NCI-H1048 (cell line): ENCODE results near the gene PALLD.

ENCODE experiments used
- DNase-seq: peaks from one replicate; lab custom pipeline; 2025; lab: John Stamatoyannopoulos, UW

The PALLD gene

DNA sequence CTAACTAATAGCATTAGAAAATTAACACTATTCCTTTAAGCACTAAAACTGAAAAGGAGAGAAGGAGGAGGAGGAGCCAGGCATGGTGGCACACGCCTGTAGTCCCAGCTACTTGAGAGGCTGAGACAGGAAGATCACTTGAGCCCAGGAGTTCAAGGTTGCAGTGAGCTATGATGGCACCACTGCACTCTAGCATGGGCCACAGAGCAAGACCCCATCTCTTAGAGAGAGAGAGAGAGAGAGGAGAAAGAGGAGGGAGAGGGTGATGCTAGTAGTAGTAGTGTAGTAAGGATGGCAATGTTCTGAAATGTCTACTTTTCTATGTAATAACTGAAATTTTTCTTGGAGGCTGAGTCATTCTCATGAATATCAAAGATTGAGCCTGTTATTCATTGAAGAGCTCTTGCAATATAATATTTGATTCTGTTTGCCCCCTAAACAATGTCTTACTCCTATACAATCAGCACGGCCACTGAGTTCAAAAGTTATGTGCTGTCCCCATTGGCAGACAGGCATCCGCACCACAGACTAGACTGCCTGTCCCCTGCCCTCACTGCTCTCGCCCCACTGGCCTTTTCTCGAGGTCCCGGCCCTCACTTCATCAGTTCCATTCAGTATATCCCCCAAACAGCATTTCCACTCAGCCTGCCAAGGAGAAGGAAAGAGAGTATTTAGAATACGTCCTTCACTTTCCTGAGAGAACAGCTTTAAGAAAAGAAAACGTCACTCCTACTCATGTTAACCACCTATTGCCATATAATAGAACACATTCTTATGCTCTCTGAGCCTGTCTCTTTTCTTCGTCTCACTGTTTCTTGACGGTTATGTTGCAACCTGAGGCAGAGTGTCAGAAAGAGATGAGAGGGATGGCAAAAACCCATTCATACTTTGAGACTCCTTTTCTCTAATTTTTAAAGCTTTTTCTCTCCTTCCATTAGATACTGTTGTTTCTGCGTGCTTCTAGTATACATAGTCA lies 238.1 kb downstream of the PALLD start:
- no peak for DNase-seq

- no peak for DNase-seq
Observed at GRCh38 chr4:168735735-168736134, 238.9 kb downstream of the PALLD start.

DNA sequence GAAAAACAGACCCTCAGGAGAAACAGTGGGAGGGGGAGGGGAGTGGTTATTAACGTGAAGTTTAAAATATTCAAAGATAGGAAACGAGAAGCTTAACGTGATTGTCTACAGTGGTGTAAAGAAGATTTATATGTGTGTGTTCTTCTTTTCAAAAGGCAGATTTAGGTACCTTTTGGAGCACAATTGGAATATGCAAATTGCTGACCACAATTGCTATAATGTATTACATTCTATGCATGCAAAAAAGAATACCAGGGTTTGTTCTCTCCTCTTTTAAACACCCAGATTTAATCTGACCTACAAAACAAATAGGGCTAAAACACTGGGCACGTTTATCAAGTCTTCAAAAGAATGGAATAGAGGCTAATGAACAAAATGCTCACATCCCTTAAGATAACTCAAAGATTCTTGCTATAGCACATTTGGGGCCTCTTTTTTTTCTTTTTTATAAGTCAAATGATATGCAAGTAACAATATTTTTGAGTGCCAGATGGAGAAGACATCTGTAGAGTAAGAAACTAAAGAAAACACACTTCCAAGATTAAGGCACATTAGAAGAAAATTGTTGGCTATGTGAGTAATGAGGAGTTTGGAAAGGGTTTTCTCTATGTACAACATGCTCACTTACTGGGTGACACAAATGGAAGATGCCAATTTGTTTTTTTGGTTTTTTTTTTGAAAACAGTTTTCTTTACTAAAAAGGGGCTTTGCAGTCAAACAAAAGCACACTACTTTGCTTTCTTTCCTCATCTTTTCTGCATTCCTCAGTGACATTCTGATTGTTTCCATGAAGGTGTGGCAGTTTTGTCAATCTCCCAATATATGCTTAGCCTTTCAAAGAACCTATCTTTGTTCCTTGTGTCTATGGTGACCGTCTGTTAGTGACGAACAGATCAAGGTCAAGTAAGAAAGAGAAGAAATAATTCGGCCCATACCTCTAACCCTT lies 240.3 kb downstream of the PALLD start:
- DNase-seq = no peak

- DNase-seq = no peak
Observed at GRCh38 chr4:168737806-168738172, 240.9 kb downstream of the PALLD start.

GRCh38 chr4:168739886-168740285 lies 243.0 kb downstream of the PALLD start:
- no peak for DNase-seq

DNA sequence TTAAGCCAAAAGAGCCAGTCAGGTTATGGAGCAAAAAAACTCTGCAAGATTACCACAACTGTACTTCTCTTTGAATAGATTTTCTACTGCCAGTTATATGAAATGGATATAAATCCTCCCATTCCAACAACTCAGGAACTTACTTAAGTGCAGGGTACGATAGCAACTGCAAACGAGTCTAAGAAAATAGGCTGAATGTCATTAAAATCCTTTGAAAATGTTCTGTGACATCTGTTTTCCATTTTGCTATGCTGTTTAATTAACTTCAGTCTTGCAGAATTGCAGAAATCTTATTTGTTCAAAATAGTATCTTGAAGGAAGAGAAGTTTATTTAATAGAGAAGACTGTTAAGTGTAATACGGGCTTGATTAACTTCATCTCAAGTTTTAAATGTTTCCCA lies 243.8 kb downstream of the PALLD start:
- DNase-seq = no peak

DNA sequence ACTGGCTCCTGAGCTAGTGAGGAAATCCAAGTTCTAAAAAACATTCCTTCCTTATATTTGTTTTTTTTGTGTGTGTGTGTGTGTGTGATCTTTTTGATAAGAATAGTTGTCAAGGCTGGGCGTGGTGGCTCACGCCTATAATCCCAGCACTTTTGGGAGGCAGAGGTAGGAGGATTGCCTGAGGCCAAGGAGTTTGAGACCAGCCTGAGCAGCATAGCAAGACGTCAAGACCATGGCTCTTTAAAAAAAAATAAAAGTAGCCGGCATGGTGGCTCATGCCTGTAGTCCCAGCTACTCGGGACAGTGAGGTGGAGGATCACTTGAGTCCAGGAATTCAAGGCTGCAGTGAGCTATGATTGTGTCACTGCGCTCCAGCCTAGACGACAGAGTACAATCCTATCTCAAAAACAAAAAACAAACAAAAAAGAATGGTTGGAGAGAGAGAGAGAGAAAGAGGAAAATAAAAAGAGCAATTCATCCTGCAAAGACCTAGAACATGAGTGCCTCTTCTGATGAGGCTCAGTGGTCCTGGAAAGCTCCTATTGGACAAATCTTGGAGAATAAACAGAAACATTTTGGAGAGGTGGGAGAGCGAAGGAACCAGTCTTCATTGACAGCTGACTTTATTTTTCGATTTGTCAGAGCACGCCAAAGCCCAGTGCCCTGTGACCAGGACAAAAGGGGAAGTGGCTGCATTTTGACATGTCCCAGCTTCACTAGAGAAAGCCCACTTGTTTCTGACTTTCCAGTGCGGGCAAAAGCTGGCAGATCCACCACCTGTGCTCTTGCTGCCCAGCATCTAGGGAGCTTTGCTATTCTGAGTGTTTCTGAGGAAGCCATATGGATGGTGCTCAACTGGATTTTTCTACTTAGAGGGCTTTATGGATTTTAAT lies 244.7 kb downstream of the PALLD start:
- DNase-seq = no peak

- no peak for DNase-seq
Observed at GRCh38 chr4:168743131-168743530, 246.3 kb downstream of the PALLD start.

DNA sequence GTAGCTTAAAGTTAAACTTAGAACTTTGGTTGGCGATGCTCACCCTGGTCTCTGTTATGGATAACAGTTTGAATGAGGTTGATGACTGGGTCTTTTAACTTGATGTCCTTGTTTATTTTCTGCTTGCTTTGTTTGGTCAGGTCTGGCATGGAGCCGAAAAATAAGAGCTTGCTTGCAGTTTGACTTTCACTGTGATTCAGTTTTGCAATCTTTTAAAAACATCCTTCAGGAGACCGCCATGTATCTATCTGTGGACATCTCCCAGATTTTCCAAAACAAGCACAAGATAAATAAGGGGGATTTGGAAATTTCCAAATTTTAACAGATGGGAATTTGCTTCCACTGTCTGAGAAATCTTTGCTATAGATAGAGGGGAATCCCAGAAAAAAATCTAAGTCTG lies 246.7 kb downstream of the PALLD start:
- no peak for DNase-seq

DNA sequence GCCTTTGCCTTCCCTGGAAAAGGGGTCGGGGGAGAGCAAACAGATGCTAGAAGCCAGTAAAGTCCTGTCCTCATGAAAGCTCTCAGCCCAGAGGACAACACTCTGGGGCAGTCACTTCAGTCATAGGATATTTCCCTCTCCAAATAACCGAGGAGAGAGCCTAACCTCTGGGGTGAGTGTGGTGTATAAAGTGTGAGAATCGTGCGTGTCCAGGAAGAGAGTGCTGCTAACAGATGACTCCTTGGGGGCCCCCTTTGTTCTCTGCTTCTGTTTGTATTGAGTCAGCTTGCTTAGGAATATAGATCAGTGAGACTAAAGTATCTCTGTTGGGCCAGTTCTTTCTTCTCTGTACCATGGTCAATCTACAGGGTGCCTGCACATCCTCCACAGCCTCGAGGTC lies 247.2 kb downstream of the PALLD start:
- DNase-seq = no peak

- no peak for DNase-seq
Observed at GRCh38 chr4:168748807-168749206, 252.0 kb downstream of the PALLD start.

GRCh38 chr4:168751263-168752225 lies 254.7 kb downstream of the PALLD start:
- no peak for DNase-seq

DNA sequence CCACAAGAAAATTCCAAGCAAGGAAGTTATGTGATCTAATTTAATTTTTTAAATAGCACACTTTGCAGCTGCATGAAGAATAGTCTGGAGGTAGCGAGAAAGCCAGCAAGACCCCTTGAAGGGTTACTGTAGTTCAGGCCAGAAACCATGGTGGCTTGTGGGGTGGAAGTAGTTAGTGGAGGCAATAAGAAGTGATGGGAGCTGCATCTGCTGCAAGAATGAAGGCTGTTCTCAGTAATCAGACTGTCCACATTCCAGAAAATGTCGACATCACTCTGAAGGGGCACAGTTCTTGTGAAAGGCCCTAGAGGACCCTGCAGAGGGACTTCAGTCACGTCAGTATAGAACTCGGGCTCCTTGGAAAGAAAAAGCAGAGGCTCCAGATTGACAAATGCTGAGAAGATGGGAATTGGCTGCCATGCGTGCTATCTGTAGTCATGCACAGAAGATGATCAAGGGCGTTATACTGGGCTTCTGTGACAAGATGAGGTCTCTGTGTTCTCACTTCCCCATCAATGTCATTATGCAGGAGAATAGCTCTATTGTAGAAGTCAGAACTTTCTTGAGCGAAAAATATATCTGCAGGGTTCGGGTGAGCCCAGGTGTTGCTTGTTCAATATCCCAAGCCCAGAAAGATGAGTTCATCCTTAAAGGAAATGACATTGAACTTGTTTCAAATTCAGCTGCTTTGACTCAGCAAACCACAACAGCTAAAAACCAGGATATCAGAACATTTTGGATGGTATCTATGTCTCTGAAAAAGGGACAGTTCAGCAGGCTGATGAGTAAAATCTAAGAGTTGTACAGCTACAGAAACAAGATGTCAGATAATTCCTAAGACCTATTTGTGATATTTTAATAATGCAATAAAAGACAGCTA lies 259.0 kb downstream of the PALLD start:
- DNase-seq = no peak

DNA sequence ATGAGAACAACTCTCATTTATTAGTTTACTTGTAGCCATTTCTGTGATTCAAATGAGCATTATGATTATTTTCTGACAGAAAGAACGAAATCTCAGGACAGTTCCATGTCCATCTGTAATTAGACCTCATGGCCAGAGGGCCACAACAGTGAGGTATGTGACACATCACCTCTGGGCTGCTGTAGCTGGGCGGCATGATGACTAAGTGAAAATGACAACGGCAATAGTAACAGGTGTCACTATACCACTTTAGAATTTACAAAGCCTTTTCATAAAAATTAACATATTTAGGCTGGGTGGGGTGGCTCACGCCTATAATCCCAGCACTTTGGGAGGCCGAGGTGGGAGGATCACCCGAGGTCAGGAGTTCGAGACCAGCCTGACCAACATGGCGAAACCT lies 260.6 kb downstream of the PALLD start:
- no peak for DNase-seq

- no peak for DNase-seq
Observed at GRCh38 chr4:168758351-168758876, 261.6 kb downstream of the PALLD start.

GRCh38 chr4:168759321-168759720 lies 262.5 kb downstream of the PALLD start:
- DNase-seq = no peak

- no peak for DNase-seq
Observed at GRCh38 chr4:168759959-168760527, 263.2 kb downstream of the PALLD start.

DNA sequence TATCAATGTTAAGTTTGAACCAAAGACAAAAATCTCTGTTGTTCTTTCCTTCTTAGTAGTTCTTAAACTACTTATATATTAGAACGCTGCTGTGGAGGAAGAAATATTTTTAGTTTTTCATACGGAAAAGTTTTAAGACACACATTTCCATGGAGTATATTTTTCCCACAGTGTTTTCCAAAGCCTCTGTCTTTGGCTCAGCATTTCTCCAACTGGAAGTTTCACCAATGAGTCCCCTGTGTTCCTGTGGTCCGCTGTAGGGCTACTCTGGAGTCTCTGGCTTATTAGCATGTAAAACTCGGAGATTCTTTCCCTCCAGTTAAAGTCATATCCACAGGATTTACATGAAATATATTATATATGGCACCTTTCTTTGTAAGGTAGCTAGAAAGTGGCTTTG lies 264.2 kb downstream of the PALLD start:
- no peak for DNase-seq

- no peak for DNase-seq
Observed at GRCh38 chr4:168765322-168765721, 268.5 kb downstream of the PALLD start.
